ENCODE results near the gene PIK3C2B. TPM values are rescaled to one million over a fixed set of nuclear protein-coding genes. Genes with fewer than 3 reads are reported as not detected.

PIK3C2B gene
- total and polyA plus RNA-seq, 4 donors, result 2.8 to 14.9 (median 5.4) TPM

- H3K27me3 ChIP-seq (ENCODE audit: control insufficient read depth in 4 of 4, insufficient read depth in 4 of 4, low read length in 3 of 4), result no peaks in the 10 kb centered on the region
- H3K9me3 ChIP-seq (ENCODE audit: control insufficient read depth in 4 of 4, low read length in 3 of 4), result no peaks in the 10 kb centered on the region
These were observed 17.4 kb downstream of the PIK3C2B start for GRCh38 chr1:204477036-204477740.

GRCh38 chr1:204476563-204476962 is 18.0 kb downstream of the PIK3C2B start:
- no peak overlapping the region for H3K27ac ChIP-seq (ENCODE audit: low read depth in 1 of 2, low read length in 2 of 2)
- H3K36me3 ChIP-seq (ENCODE audit: control insufficient read depth in 4 of 4, insufficient read depth in 3 of 4, low read depth in 1 of 4, low read length in 3 of 4), result no peaks in the 10 kb centered on the region
- no peaks in the 10 kb centered on the region for H3K9me3 ChIP-seq (ENCODE audit: control insufficient read depth in 4 of 4, low read length in 3 of 4)
- no peak overlapping the region for H3K4me3 ChIP-seq (ENCODE audit: low read depth in 1 of 3, low read length in 3 of 3)
- H3K27me3 ChIP-seq (ENCODE audit: control insufficient read depth in 4 of 4, insufficient read depth in 4 of 4, low read length in 3 of 4), result no peaks in the 10 kb centered on the region
- peaks cover 4 to 33% (median 13%) of the 10 kb centered on the region in 4 donors for H3K4me1 ChIP-seq (ENCODE audit: control insufficient read depth in 4 of 4, insufficient read depth in 4 of 4, low read length in 3 of 4)
- WGBS, result 84% methylated on average over 5 of the region's 5 CpGs
- no peak for DNase-seq (ENCODE audit: low spot score)
- H3K9ac ChIP-seq (ENCODE audit: low read depth in 1 of 2, low read length in 2 of 2), result no peak overlapping the region
- TF ChIP-seq REST (IDR thresholded peaks at IDR 0.05), result no peak
- TF ChIP-seq TAF1 (conservative IDR thresholded peaks at IDR 0.05), result no peak
- TF ChIP-seq MAX (IDR thresholded peaks at IDR 0.05), result no peak
- no peak for TF ChIP-seq GABPA (IDR thresholded peaks at IDR 0.05 in 1 of 2, conservative IDR thresholded peaks at IDR 0.05 in 1 of 2)
- no peak for TF ChIP-seq HNF4A (conservative IDR thresholded peaks at IDR 0.05)
- TF ChIP-seq EGR1 (IDR thresholded peaks at IDR 0.05; ENCODE audit: low read depth in 2 of 2), result no peak
- TF ChIP-seq JUND (IDR thresholded peaks at IDR 0.05), result no peak

More at GRCh38 chr1:204477036-204477740, 17.4 kb downstream of the PIK3C2B start:
- Histone ChIP-seq H3K4me3 (ENCODE audit: low read depth in 1 of 3, low read length in 3 of 3) (no peak overlapping the region), H3K4me1 (ENCODE audit: control insufficient read depth in 4 of 4, insufficient read depth in 4 of 4, low read length in 3 of 4) (peaks cover 4 to 36% (median 13%) of the 10 kb centered on the region in 4 donors), H3K36me3 (ENCODE audit: control insufficient read depth in 4 of 4, insufficient read depth in 3 of 4, low read depth in 1 of 4, low read length in 3 of 4) (no peaks in the 10 kb centered on the region), H3K27ac (ENCODE audit: low read depth in 1 of 2, low read length in 2 of 2) (no peak overlapping the region), H3K9ac (ENCODE audit: low read depth in 1 of 2, low read length in 2 of 2) (no peak overlapping the region)
- WGBS, result 65% methylated on average over 5 of the region's 5 CpGs
- no peak for TF ChIP-seq ZBTB33 (IDR thresholded peaks at IDR 0.05)
- TF ChIP-seq MAX (IDR thresholded peaks at IDR 0.05), result no peak
- no peak for TF ChIP-seq TAF1 (conservative IDR thresholded peaks at IDR 0.05)
- no peak for TF ChIP-seq JUND (IDR thresholded peaks at IDR 0.05)
- TF ChIP-seq YY1 (IDR thresholded peaks at IDR 0.05), result no peak
- TF ChIP-seq SP1 (IDR thresholded peaks at IDR 0.05), result no peak
- peak in 1 of 2 donors; percentile 59 for TF ChIP-seq RXRA (IDR thresholded peaks at IDR 0.05)
- peak; percentile 68 for TF ChIP-seq NR2F2 (IDR thresholded peaks at IDR 0.05)
- TF ChIP-seq RAD21 (IDR thresholded peaks at IDR 0.05), result peak in 1 of 2 donors; percentile 16
- no peak for TF ChIP-seq HNF4G (IDR thresholded peaks at IDR 0.05)
- peak in 1 of 2 donors; percentile 59 for TF ChIP-seq HNF4A (conservative IDR thresholded peaks at IDR 0.05)
- TF ChIP-seq FOXA1 (IDR thresholded peaks at IDR 0.05), result no peak
- TF ChIP-seq REST (IDR thresholded peaks at IDR 0.05), result no peak
- no peak for DNase-seq (ENCODE audit: low spot score)
